Measurements from ENCODE around the gene SCUBE1. TPM values are rescaled to one million over a fixed set of nuclear protein-coding genes. Genes with fewer than 3 reads are reported as not detected.

The SCUBE1 gene
- total and polyA plus RNA-seq, 11 donors, result 0.04 to 0.40 (median 0.24) TPM; not detected in 1

DNA sequence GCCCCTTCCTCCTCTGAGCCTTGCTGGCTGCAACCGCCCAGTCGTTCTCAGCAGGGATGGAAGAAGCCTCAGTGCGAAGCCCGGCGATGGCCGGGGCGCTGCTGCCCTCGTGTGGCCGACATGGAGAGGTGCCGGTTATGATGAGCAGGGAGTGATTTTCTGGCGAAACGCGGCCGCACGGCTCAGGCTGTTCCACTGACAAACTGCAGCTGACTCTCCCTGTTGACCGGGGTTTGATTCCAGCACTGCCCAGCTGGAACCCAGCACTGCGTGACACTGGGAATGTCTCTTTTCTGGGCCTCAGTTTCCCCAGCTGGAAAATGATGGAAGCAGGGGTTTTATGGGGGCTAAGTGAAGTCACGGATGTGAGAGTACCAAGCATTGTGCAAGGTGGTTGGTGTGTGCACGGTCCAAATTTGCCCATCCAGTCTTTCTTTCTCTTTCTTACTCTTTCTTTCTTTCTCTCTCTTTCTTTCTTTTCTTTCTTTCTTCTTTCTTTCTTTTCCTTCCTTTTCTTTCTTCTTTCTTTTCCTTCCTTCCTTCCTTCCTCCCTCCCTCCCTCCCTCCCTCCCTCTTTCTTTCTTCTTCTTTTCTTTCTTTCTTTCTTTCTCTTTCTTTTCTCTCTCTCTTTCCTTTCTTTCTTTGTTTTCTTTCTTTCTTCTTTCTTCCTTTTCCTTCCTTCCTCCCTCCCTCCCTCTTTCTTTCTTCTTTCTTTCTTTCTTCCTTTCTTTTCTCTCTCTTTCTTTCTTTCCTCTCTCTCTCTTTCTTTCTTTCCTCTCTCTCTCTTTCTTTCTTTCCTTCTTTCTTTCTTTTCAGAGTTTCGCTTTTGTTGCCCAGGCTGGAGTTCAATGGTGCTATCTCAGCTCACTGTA, 42.8 kb upstream of the SCUBE1 start:
- DNase-seq (peak; percentile 67 to 90 (median 76)), ATAC-seq (peak; percentile 59 to 93 (median 92))
- intact Hi-C loops (cut with DNase I), result loop anchor here (1.0 to 10.0 kb wide), 16 partner anchors 109 to 1241 kb away; no protein-coding TSS in a partner anchor
- TF ChIP-seq, protein P1, sequence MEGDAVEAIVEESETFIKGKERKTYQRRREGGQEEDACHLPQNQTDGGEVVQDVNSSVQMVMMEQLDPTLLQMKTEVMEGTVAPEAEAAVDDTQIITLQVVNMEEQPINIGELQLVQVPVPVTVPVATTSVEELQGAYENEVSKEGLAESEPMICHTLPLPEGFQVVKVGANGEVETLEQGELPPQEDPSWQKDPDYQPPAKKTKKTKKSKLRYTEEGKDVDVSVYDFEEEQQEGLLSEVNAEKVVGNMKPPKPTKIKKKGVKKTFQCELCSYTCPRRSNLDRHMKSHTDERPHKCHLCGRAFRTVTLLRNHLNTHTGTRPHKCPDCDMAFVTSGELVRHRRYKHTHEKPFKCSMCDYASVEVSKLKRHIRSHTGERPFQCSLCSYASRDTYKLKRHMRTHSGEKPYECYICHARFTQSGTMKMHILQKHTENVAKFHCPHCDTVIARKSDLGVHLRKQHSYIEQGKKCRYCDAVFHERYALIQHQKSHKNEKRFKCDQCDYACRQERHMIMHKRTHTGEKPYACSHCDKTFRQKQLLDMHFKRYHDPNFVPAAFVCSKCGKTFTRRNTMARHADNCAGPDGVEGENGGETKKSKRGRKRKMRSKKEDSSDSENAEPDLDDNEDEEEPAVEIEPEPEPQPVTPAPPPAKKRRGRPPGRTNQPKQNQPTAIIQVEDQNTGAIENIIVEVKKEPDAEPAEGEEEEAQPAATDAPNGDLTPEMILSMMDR (IDR thresholded peaks at IDR 0.05), result peak in 11 of 12 donors; percentile 78 to 95 (median 91)
- no peak for TF ChIP-seq POLR2A (IDR thresholded peaks at IDR 0.05)
- Histone ChIP-seq H3K4me3 (no peak overlapping the region), H3K9me3 (no peaks in the 10 kb centered on the region), H3K36me3 (no peaks in the 10 kb centered on the region), H3K27me3 (peaks cover 0 to 49% (median 20%) of the 10 kb centered on the region in 9 donors), H3K27ac (no peak overlapping the region), H3K4me1 (peaks cover 0 to 7% (median 0%) of the 10 kb centered on the region in 12 donors)
- 6 to 10% (median 8%) methylated on average over 15 to 20 of the region's 20 CpGs for WGBS, 4 donors

DNA sequence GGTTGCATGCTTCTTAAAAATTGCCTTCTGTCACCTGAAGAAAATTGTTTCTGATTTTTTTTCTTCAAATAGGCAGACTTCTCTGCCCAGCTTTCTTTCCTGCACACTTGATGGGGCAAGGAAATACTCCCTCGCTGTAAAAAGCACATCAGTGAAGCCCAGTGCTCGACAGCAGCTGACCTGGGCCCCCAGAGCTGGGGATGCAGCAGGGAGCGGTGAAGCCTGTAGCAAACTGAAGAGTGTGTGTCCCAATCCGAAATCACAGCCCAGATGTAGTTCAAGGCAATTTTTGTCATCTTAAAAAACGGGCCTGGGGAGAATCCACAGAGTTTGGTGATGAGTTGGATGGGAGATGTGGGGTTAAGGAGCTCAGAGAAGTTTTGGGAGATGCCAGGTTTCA, 41.7 kb upstream of the SCUBE1 start:
- no peaks in the 10 kb centered on the region for H3K36me3 ChIP-seq
- no peak for ATAC-seq
- no peaks in the 10 kb centered on the region for H3K9me3 ChIP-seq
- 52 to 59% (median 54%) methylated on average over 5 of the region's 5 CpGs for WGBS, 4 donors
- no peak for DNase-seq
- H3K4me3 ChIP-seq, result no peak overlapping the region
- peaks cover 0 to 7% (median 0%) of the 10 kb centered on the region in 12 donors for H3K4me1 ChIP-seq
- TF ChIP-seq POLR2A (IDR thresholded peaks at IDR 0.05), result no peak
- TF ChIP-seq, protein P1 (IDR thresholded peaks at IDR 0.05), result no peak
- no peak overlapping the region for H3K27ac ChIP-seq
- intact Hi-C loops (cut with DNase I), result loop anchor here (1.0 to 10.0 kb wide), 17 partner anchors 108 to 1242 kb away; no protein-coding TSS in a partner anchor
- H3K27me3 ChIP-seq, result peaks cover 0 to 49% (median 23%) of the 10 kb centered on the region in 9 donors

DNA sequence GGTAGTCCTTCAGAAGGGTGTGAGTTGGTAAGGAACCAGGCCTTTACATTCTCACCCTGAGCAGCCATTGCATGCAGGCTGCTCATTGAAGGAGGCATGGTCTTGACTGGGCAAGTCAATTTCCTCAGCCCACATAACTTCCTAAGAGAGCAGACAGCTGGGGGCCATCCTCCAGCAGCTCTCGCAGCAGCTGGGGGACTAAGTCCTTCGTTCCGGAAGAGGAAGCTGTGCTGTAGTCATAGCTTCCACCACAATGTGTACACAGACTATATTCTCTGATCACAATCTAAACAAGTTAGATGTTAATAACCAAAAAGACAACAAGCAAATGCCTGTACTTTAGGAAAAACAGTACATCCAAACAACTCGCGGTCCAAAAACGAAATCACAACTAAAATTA, 38.5 kb upstream of the SCUBE1 start:
- 64 to 71% (median 66%) methylated on average over 6 of the region's 6 CpGs for WGBS, 4 donors
- Histone ChIP-seq H3K4me1 (peaks cover 0 to 20% (median 0%) of the 10 kb centered on the region in 12 donors), H3K9me3 (no peaks in the 10 kb centered on the region), H3K27ac (no peak overlapping the region), H3K27me3 (peaks cover 0 to 53% (median 10%) of the 10 kb centered on the region in 9 donors), H3K36me3 (no peaks in the 10 kb centered on the region), H3K4me3 (no peak overlapping the region)
- intact Hi-C loops (cut with DNase I), result loop anchor here in 5 of 10 donors (2.0 to 10.0 kb wide), 6 partner anchors 147 to 1243 kb away; no protein-coding TSS in a partner anchor
- TF ChIP-seq, protein P1 (IDR thresholded peaks at IDR 0.05), result no peak
- TF ChIP-seq POLR2A (IDR thresholded peaks at IDR 0.05), result no peak
- DNase-seq, result no peak
- no peak for ATAC-seq
